NOMO-1 treated with DMSO at 0.1 percent for 48 hours (cell line): Measurements from ENCODE around the gene PAK1.
"Not testable (repeated sequence)": the region's sequence is repeated elsewhere in the genome, so short reads cannot be mapped to it uniquely, and the experiment has no call there.

Experiments used
- DNase-seq: peaks from one replicate; lab custom pipeline; 2025; ENCODE audit not compliant: unreplicated experiment; lab: John Stamatoyannopoulos, UW

PAK1 gene

GRCh38 chr11:77407613-77408012 lies 66.3 kb downstream of the PAK1 start:
- no peak for DNase-seq

- DNase-seq: no peak
These were observed 67.5 kb downstream of the PAK1 start for GRCh38 chr11:77406396-77406795.

- DNase-seq: no peak
These were observed 70.7 kb downstream of the PAK1 start for GRCh38 chr11:77403211-77403610.

DNA sequence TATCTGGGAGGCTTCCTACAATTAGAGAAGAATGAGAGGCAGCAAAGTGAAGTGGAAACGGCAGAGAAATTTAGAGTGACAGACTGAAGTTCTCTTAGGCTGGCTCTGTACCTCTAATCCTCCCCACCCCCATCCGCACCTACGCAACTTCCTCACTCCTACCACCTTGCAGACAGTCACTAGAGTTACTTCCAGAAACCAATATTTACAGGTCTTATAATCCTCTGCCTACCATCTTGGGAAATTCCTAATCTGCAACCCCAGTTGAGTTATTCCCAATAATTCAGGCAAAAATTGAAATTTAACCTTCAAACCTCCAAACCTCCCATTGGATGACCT lies 71.7 kb downstream of the PAK1 start:
- peak; percentile 37 for DNase-seq

DNA sequence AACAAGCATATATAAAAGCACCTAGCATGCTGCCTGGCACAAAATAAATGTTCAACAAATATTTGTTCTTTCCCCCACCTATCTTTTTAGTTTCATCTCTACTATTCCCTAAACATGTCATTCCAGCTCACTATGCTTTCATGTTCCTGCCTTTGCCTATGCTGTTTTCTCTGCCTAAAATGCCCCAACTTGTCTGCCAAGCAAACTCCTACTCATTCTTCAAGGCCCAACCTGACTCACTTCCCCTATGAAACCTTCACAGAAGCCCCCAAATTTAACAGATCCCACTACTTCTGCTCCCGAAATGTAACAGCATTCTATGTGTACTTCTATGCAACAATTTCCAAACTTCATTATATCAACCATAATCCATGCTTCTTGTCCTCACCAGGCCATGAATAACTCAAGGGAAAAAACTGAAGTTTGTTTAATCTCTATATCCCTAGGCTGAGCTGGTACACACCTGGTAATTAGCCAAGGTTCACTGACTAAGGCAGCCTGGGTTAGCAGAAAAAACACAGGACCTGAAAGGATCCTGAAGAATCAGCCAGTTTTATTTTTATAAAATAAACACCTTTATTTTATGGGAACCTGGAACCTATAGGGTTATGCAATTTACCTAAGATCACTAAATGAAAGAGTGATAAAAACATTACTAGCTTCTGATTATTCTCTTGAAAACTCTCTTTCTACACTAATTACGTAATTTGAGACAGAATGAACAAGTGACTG lies 72.2 kb downstream of the PAK1 start:
- no peak for DNase-seq

- DNase-seq: no peak
These were observed 73.0 kb downstream of the PAK1 start for GRCh38 chr11:77400775-77401449.

DNA sequence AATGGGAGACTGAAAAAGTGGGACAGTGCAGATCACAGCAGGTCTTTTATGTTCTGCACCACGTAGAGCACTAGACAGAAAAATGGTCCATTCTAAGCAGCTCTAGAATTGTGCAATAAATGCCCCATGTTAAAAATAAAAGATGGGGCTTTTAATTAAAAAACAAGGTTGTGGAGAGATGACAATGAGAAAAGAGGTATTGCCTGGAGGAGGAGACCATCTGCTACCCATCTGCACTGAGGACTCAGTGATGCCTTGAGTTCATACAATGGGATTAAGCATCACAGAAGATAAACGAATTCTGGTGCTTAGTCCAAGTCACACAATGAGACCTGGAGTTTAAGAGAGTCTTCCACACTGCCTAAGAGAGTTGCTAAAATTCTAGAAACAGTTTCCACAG lies 73.6 kb downstream of the PAK1 start:
- no peak for DNase-seq

DNA sequence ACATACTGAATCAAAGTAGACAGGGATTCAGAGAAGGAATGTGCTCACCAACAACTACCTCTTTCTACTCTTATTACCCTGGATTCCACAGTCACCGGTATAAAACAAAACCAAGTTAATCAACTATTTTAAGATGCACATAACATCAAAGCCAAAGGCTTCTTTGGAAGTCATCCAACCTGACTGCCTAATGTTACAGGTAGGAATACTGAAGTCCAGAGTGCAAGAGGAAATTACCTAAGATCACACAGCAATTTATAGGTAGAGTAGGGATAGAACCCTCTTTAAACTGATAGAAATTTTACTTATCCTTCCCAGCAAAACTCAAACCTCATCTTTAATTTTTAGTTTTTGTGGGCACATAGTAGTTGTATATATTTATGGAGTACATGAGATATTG lies 76.3 kb downstream of the PAK1 start:
- no peak for DNase-seq

- DNase-seq: no peak
These were observed 77.0 kb downstream of the PAK1 start for GRCh38 chr11:77396911-77397310.

GRCh38 chr11:77396305-77396704 lies 77.6 kb downstream of the PAK1 start:
- DNase-seq: no peak

- no peak for DNase-seq
These were observed 78.3 kb downstream of the PAK1 start for GRCh38 chr11:77395460-77396173.

DNA sequence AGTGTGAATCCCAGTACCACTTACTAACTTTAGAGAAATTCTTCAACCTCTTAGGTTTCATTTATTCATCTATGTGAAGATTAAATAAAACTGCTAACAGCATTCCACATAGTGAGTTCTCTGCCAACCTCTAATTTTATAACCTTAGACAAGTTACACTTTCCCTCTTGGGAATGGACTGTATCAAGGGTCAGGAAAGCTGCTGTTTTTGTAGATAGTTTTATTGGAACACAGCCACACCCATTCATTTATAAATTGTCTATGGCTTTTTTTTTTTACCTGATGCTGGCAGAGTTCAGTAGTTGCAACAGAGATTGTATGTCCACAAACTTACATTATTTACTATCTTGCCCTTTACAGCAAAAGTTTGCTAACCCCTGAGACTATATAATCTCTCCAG lies 81.1 kb downstream of the PAK1 start:
- no peak for DNase-seq

DNA sequence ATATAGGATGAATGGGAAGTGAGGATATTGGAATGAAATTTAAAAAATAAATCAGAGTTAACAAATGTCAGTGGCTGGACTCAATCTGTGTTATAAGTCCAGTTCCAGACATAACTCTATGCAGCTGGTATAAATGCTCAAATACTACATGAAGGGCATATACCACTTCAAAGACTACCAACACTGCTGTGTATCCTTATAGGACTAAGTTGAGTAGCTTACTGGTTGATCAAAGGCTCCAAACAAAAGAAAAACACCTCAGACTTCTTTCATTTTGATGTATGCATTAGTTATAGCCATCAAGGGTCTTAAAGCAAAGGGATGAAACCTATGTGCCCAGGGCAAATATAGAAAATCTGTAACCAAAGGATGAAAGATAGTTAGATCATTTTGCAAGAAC lies 86.2 kb downstream of the PAK1 start:
- DNase-seq: no peak

DNA sequence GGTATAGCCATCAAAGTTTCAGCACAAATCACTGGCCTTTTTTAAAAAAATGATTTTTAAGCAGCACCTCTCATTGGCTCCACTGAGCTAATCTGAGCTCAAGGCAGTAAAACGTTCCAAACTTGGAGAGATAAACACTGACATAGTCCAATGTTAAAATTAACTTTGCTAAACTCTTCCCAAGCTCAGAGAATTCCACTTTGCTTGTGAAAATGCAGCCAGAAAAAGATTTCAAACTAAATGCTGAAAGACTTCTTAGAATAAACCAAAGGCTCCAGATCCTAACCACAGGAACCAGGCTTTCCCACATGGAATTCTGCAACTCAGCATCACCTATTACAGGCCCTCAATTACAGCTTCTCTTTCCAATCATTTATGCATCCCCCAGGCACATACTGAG lies 87.7 kb downstream of the PAK1 start:
- DNase-seq: no peak

- not testable (repeated sequence) for DNase-seq
These were observed 88.6 kb downstream of the PAK1 start for GRCh38 chr11:77385255-77385771.

GRCh38 chr11:77384571-77384970 lies 89.3 kb downstream of the PAK1 start:
- DNase-seq: no peak

DNA sequence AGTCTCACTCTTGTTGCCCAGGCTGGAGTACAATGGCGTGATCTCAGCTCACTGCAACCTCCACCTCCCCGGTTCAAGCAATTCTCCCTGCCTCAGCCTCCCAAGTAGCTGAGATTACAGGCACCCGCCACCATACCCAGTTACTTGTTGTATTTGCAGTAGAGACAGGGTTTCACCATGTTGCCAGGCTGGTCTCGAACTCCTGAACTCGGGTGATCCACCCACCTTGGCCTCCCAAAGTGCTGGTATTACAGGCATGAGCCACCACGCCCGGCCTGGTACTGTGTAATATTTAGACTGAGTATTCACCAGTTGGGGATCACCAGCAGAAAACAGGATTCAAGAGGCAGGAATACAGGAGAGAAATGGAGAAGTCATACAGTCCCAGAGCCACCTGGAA lies 90.5 kb downstream of the PAK1 start:
- not testable (repeated sequence) for DNase-seq

GRCh38 chr11:77381729-77382665 lies 91.9 kb downstream of the PAK1 start:
- peak; percentile 23 for DNase-seq

GRCh38 chr11:77379934-77380333 lies 94.0 kb downstream of the PAK1 start:
- DNase-seq: no peak

GRCh38 chr11:77379253-77379652 lies 94.6 kb downstream of the PAK1 start:
- no peak for DNase-seq

GRCh38 chr11:77377734-77378133 lies 96.2 kb downstream of the PAK1 start:
- DNase-seq: no peak
